Left lobe of liver (tissue), 2 donors: Measurements from ENCODE around the gene ZNF784. TPM values are rescaled to one million over a fixed set of nuclear protein-coding genes. Genes with fewer than 3 reads are reported as not detected.
A peak's percentile ranks its signal among the peaks of the same experiment; 100 is the strongest.

Experiments
- ATAC-seq: fragments of 200-7000 bp; cut with Tn5 transposase; one replicate; pipeline ENCODE4 v1.9.1; 2020; ENCODE audit warnings: mild to moderate bottlenecking, moderate library complexity
- DNase-seq: peaks from one replicate; pipeline ENCODE4 v3.0.0-alpha.2; 2020; ENCODE audit warnings: low spot score
- total RNA-seq: library from RNA; stranded (reverse); gene quantifications from one replicate; pipeline ENCODE4 v1.2.1, GENCODE V29; 2021
- donor health status: DM: no; HTN: no; CAD: no; lungs with moderate emphysema.
- donor health status: DM: no; HTN: yes; CAD: no.

The ZNF784 gene
- total RNA-seq, 1 donor from 2014 or later, result 5.3 TPM

GRCh38 chr19:55656988-55657747 lies 32.8 kb upstream of the ZNF784 start:
- ATAC-seq (no peak), DNase-seq (no peak)

- ATAC-seq (no peak), DNase-seq (no peak)
Measured at GRCh38 chr19:55656552-55656951, 32.2 kb upstream of the ZNF784 start.

GRCh38 chr19:55655648-55656040 lies 31.3 kb upstream of the ZNF784 start:
- DNase-seq (no peak), ATAC-seq (no peak)

- peak; percentile 70 for ATAC-seq
- peak; percentile 97 for DNase-seq
Measured at GRCh38 chr19:55654868-55655647, 30.7 kb upstream of the ZNF784 start, which contains the start of gene U2AF2. U2AF2 (plus strand) TSS chr19:55655035; CDS start chr19:55655105, 70 bp downstream.

- peak; percentile 100 for DNase-seq
- ATAC-seq, result peak; percentile 79
Measured at GRCh38 chr19:55654323-55654867, 30.0 kb upstream of the ZNF784 start.

GRCh38 chr19:55653651-55654322 lies 29.4 kb upstream of the ZNF784 start:
- ATAC-seq, result peak; percentile 75
- DNase-seq, result peak; percentile 98

- DNase-seq (no peak), ATAC-seq (no peak)
Measured at GRCh38 chr19:55652311-55653128, 28.2 kb upstream of the ZNF784 start.

GRCh38 chr19:55651236-55651635 lies 26.9 kb upstream of the ZNF784 start:
- no peak for DNase-seq
- ATAC-seq, result no peak

GRCh38 chr19:55650602-55651230 lies 26.4 kb upstream of the ZNF784 start:
- DNase-seq (no peak), ATAC-seq (no peak)

GRCh38 chr19:55650126-55650557 lies 25.8 kb upstream of the ZNF784 start:
- no peak for ATAC-seq
- DNase-seq, result no peak

GRCh38 chr19:55649268-55650125 lies 25.1 kb upstream of the ZNF784 start:
- ATAC-seq (no peak), DNase-seq (no peak)

- ATAC-seq (no peak), DNase-seq (no peak)
Measured at GRCh38 chr19:55648585-55649267, 24.4 kb upstream of the ZNF784 start.

GRCh38 chr19:55647732-55648584 lies 23.6 kb upstream of the ZNF784 start, which contains the start of gene CCDC106:
CCDC106 (plus strand) TSS chr19:55648212; CDS start chr19:55649047, 835 bp downstream.
- ATAC-seq, result peak; percentile 76
- peak; percentile 78 for DNase-seq

- DNase-seq, result no peak
- ATAC-seq, result no peak
Measured at GRCh38 chr19:55646889-55647731, 22.7 kb upstream of the ZNF784 start.

GRCh38 chr19:55645512-55645881 lies 21.1 kb upstream of the ZNF784 start:
- no peak for ATAC-seq
- no peak for DNase-seq

- ATAC-seq (no peak), DNase-seq (no peak)
Measured at GRCh38 chr19:55644842-55645511, 20.6 kb upstream of the ZNF784 start.
